ENCODE data around the gene INSL3.

DNA sequence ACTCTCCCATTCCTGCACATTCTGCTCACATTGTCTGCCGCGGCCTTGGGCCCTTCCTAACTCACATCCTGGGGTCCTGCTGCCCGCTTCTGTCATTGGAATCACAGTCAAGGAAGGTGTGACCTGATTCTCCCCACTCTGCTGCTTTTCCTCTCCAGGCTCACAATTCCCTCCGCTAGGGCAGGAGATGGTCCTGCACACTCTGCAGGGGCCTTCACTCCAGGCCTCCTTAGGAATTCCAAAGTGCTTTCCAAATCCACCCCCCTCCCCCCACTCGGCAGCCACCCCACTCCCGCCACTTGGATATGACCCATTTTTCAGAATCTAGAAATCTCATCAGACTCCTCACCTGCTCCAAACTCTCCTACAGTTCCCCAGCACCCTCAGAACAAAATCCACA, 47.4 kb upstream of the INSL3 start:
- TF ChIP-seq, protein P1, sequence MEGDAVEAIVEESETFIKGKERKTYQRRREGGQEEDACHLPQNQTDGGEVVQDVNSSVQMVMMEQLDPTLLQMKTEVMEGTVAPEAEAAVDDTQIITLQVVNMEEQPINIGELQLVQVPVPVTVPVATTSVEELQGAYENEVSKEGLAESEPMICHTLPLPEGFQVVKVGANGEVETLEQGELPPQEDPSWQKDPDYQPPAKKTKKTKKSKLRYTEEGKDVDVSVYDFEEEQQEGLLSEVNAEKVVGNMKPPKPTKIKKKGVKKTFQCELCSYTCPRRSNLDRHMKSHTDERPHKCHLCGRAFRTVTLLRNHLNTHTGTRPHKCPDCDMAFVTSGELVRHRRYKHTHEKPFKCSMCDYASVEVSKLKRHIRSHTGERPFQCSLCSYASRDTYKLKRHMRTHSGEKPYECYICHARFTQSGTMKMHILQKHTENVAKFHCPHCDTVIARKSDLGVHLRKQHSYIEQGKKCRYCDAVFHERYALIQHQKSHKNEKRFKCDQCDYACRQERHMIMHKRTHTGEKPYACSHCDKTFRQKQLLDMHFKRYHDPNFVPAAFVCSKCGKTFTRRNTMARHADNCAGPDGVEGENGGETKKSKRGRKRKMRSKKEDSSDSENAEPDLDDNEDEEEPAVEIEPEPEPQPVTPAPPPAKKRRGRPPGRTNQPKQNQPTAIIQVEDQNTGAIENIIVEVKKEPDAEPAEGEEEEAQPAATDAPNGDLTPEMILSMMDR (IDR thresholded peaks at IDR 0.05; ENCODE audit: low read depth, low read length) = no peak
- TF ChIP-seq POLR2A (IDR thresholded peaks at IDR 0.05; ENCODE audit: extremely low read depth, insufficient read length) = no peak
